H1 (cell line): ENCODE data around the gene USP53. TPM values are rescaled to one million over a fixed set of nuclear protein-coding genes. Genes with fewer than 3 reads are reported as not detected.

ENCODE experiments used
- BACH1 ChIP-seq: IDR thresholded peaks from 2 replicates; pipeline ENCODE4 v1.6.1; 2012; ENCODE audit warnings: low read length, improper control_type of control experiment
- BRCA1 ChIP-seq: IDR thresholded peaks from 2 replicates; pipeline ENCODE4 v1.6.1; 2012; ENCODE audit warnings: low read depth, low read length, improper control_type of control experiment
- CHD1 ChIP-seq: IDR thresholded peaks from 2 replicates; pipeline ENCODE4 v1.6.1; 2012; ENCODE audit warnings: low read depth, low read length, improper control_type of control experiment
- FOSL1 ChIP-seq: IDR thresholded peaks from 2 replicates; pipeline ENCODE4 v1.6.1; 2011; ENCODE audit warnings: mild to moderate bottlenecking, low read depth, low read length, moderate library complexity; ENCODE audit not compliant: insufficient read depth
- SAP30 ChIP-seq: fragments of 300-600 bp; sonication (generic); IDR thresholded peaks from 2 replicates; pipeline ENCODE4 v1.7.1; 2012; ENCODE audit warnings: low read length, moderate library complexity, mild to moderate bottlenecking, inconsistent platforms; ENCODE audit not compliant: insufficient read depth, insufficient replicate concordance
- SP1 ChIP-seq: IDR thresholded peaks from 2 replicates; pipeline ENCODE4 v1.6.1; 2011; ENCODE audit warnings: low read depth, low read length
- TCF12 ChIP-seq: IDR thresholded peaks from 2 replicates; pipeline ENCODE4 v1.6.1; 2011; ENCODE audit warnings: low read depth, mild to moderate bottlenecking, low read length
- ZNF274 ChIP-seq: IDR thresholded peaks from 2 replicates; pipeline ENCODE4 v1.7.0; 2012; ENCODE audit warnings: low read length, borderline replicate concordance; ENCODE audit errors: extremely low read depth
- polyA plus RNA-seq, 7 experiments: library from polyadenylated mRNA; depleted of rRNA in 3 of 7; stranded (reverse) in 5 of 7; unstranded in 2 of 7; fragments of >200 nt in 5 of 7; fragments of 200-250 nt in 2 of 7; gene quantifications; 1 replicate in 5 of 7; 2 replicates in 1 of 7; 4 replicates in 1 of 7; pipeline versions ENCODE4 v1.2.1 to v1.2.3, GENCODE V29; 2011 to 2013; ENCODE audit warnings: missing spikeins in 2 of 7, mixed read lengths in 2 of 7
- total RNA-seq: library from RNA; stranded (reverse); fragmentation: NEBNext Ultra II Directional; extraction: Animal tissue kit (Norgen Biotek cat#: 25700); gene quantifications from 2 replicates; pipeline ENCODE4 v1.2.1, GENCODE V29; 2021
- TF ChIP-seq, protein P1 (sequence below): IDR thresholded peaks from 2 replicates; pipeline ENCODE4 v1.6.1; 2012; ENCODE audit warnings: inconsistent platforms
- TF ChIP-seq, protein P2 (sequence below): IDR thresholded peaks from 2 replicates; pipeline ENCODE4 v1.6.1; 2011; ENCODE audit warnings: low read depth, mild to moderate bottlenecking, low read length; ENCODE audit not compliant: insufficient read depth

Gene USP53
- total and polyA plus RNA-seq, 2 of the 8 experiments (the other 6 are each of a cell fraction or from before 2014, with no cell fraction given) = 2.9 to 14.9 TPM

DNA sequence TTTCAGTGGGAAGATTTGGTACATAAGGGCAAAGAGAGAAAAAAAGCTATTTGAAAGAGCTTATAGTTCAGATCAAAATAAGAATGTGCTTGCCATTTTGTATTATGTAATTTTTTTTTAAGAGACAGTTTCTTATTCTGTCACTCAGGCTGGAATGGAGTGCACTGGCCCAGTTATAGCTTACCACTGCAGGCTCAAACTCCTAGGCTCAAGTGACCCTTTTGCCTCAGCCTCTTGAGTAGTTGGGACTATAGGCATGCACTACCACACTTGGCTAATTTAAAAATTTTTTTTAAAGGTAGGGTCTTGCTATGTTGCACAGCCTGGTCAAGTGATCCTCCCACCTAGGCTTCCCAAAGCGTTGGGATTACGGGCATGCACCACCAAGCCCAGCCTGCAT lies 22.2 kb upstream of the USP53 start (continued):
- TF ChIP-seq, protein P1, sequence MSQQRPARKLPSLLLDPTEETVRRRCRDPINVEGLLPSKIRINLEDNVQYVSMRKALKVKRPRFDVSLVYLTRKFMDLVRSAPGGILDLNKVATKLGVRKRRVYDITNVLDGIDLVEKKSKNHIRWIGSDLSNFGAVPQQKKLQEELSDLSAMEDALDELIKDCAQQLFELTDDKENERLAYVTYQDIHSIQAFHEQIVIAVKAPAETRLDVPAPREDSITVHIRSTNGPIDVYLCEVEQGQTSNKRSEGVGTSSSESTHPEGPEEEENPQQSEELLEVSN = no peak
- TF ChIP-seq ZNF274 (no peak), SP1 (no peak), TCF12 (no peak), BACH1 (no peak), BRCA1 (no peak), SAP30 (no peak), CHD1 (no peak), FOSL1 (no peak)
- TF ChIP-seq, protein P2, sequence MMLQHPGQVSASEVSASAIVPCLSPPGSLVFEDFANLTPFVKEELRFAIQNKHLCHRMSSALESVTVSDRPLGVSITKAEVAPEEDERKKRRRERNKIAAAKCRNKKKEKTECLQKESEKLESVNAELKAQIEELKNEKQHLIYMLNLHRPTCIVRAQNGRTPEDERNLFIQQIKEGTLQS = no peak
- TF ChIP-seq, all 59 proteins: peak for 0
